DND-41 (cell line): Measurements from ENCODE around the gene BIRC3.

ENCODE experiments used
- ATAC-seq: fragments of 200-7000 bp; cut with Tn5 transposase; 3 replicates; pipeline ENCODE4 v1.9.1; 2021; ENCODE audit warnings: low read depth; ENCODE audit not compliant: insufficient read depth
- DNase-seq: peaks from one replicate; pipeline ENCODE4 v3.0.0-alpha.2; 2020
- H2AFZ ChIP-seq: 2 replicates; pipeline ENCODE4 v1.6.0; 2012; ENCODE audit warnings: low read depth, low read length
- H3K27ac ChIP-seq: 2 replicates; pipeline ENCODE4 v1.5.1; 2012; ENCODE audit warnings: low read length, inconsistent platforms
- H3K27me3 ChIP-seq: fragments of 200-600 bp; sonication (generic); 2 replicates; pipeline ENCODE4 v1.6.0; 2012; ENCODE audit warnings: low read length, mild to moderate bottlenecking, inconsistent platforms; ENCODE audit not compliant: insufficient read depth, poor library complexity
- H3K36me3 ChIP-seq: 2 replicates; pipeline ENCODE4 v1.5.1; 2012; ENCODE audit warnings: low read length, inconsistent platforms; ENCODE audit not compliant: insufficient read depth
- H3K4me1 ChIP-seq: 2 replicates; pipeline ENCODE4 v1.5.1; 2012; ENCODE audit warnings: mild to moderate bottlenecking, low read length; ENCODE audit not compliant: insufficient read depth
- H3K4me2 ChIP-seq: 2 replicates; pipeline ENCODE4 v1.6.0; 2012; ENCODE audit warnings: mild to moderate bottlenecking, moderate library complexity, low read length, inconsistent platforms; ENCODE audit not compliant: insufficient read depth
- H3K4me3 ChIP-seq, 2 experiments: fragments of 200-600 bp in 1 of 2; shearing (Covaris generic) in 1 of 2; 2 replicates each; pipeline ENCODE4 v1.5.1; 2012 to 2016; ENCODE audit warnings: inconsistent platforms in 2 of 2, low read length in 2 of 2, mild to moderate bottlenecking in 2 of 2, low read depth in 1 of 2, moderate library complexity in 1 of 2
- H3K79me2 ChIP-seq: 2 replicates; pipeline ENCODE4 v1.6.0; 2012; ENCODE audit warnings: low read length, inconsistent platforms; ENCODE audit not compliant: insufficient read depth
- H3K9ac ChIP-seq: 2 replicates; pipeline ENCODE4 v1.6.0; 2012; ENCODE audit warnings: low read depth, mild to moderate bottlenecking, inconsistent platforms, low read length, moderate library complexity
- H3K9me3 ChIP-seq: 2 replicates; pipeline ENCODE4 v1.5.1; 2012; ENCODE audit warnings: low read length, moderate library complexity, mild to moderate bottlenecking, inconsistent platforms; ENCODE audit not compliant: insufficient read depth, severe bottlenecking
- H4K20me1 ChIP-seq: 2 replicates; pipeline ENCODE4 v1.6.0; 2012; ENCODE audit warnings: low read length; ENCODE audit not compliant: insufficient read depth
- CTCF ChIP-seq: IDR thresholded peaks from 2 replicates; pipeline ENCODE4 v1.5.1; 2012; ENCODE audit warnings: borderline replicate concordance, low read length, moderate library complexity, mild to moderate bottlenecking; ENCODE audit not compliant: poor library complexity, severe bottlenecking; ENCODE audit errors: extremely low read depth
- EZH2 ChIP-seq: IDR thresholded peaks from 3 replicates; pipeline ENCODE4 v1.6.1; 2012; ENCODE audit warnings: borderline replicate concordance, low read depth, mild to moderate bottlenecking, moderate library complexity, low read length, inconsistent platforms; ENCODE audit not compliant: severe bottlenecking

Gene BIRC3

GRCh38 chr11:102325088-102325487 lies 7.8 kb downstream of the BIRC3 start:
- no peak for TF ChIP-seq EZH2
- peak; percentile 14 for TF ChIP-seq CTCF
- Histone ChIP-seq H3K27me3 (no peaks in the 10 kb centered on the region), H3K36me3 (no peaks in the 10 kb centered on the region; the same call in 1 of the 2 replicates), H3K79me2 (no peaks in the 10 kb centered on the region), H2AFZ (no peak overlapping the region), H3K9me3 (no peaks in the 10 kb centered on the region), H3K27ac (no peak overlapping the region), H4K20me1 (no peaks in the 10 kb centered on the region), H3K4me2 (no peak overlapping the region), H3K9ac (no peak overlapping the region), H3K4me1 (peaks cover 35% of the 10 kb centered on the region), H3K4me3 (no peak overlapping the region)
- no peak for ATAC-seq
- no peak for DNase-seq

- Histone ChIP-seq H3K4me3 (no peak overlapping the region), H3K4me2 (no peak overlapping the region), H4K20me1 (no peaks in the 10 kb centered on the region), H3K27me3 (no peaks in the 10 kb centered on the region), H3K36me3 (peaks cover 5% of the 10 kb centered on the region; the same call in 1 of the 2 replicates), H3K9ac (no peak overlapping the region), H3K9me3 (no peaks in the 10 kb centered on the region), H3K27ac (no peak overlapping the region), H2AFZ (no peak overlapping the region), H3K79me2 (no peaks in the 10 kb centered on the region), H3K4me1 (no peaks in the 10 kb centered on the region)
- TF ChIP-seq EZH2 (no peak), CTCF (no peak)
- no peak for ATAC-seq
- DNase-seq, result no peak
These were observed 11.5 kb downstream of the BIRC3 start for GRCh38 chr11:102328748-102329147.

- Histone ChIP-seq H3K9me3 (no peaks in the 10 kb centered on the region), H3K4me1 (no peaks in the 10 kb centered on the region), H3K79me2 (no peaks in the 10 kb centered on the region), H3K27ac (no peak overlapping the region), H3K27me3 (no peaks in the 10 kb centered on the region), H2AFZ (no peak overlapping the region), H3K36me3 (peaks cover 5% of the 10 kb centered on the region; the same call in 1 of the 2 replicates), H4K20me1 (no peaks in the 10 kb centered on the region), H3K4me2 (no peak overlapping the region), H3K9ac (no peak overlapping the region), H3K4me3 (no peak overlapping the region)
- DNase-seq (no peak), ATAC-seq (no peak)
- TF ChIP-seq CTCF, result no peak
- TF ChIP-seq EZH2, result no peak
These were observed 12.9 kb downstream of the BIRC3 start for GRCh38 chr11:102330231-102330630.

GRCh38 chr11:102331341-102331740 lies 14.1 kb downstream of the BIRC3 start:
- Histone ChIP-seq H3K4me2 (no peak overlapping the region), H4K20me1 (no peaks in the 10 kb centered on the region), H3K79me2 (no peaks in the 10 kb centered on the region), H2AFZ (no peak overlapping the region), H3K36me3 (peaks cover 5% of the 10 kb centered on the region; the same call in 1 of the 2 replicates), H3K27ac (no peak overlapping the region), H3K9me3 (no peaks in the 10 kb centered on the region), H3K4me1 (no peaks in the 10 kb centered on the region), H3K9ac (no peak overlapping the region), H3K4me3 (no peak overlapping the region), H3K27me3 (no peaks in the 10 kb centered on the region)
- TF ChIP-seq CTCF (no peak), EZH2 (no peak)
- DNase-seq (no peak), ATAC-seq (no peak)
